Upper lobe of left lung (tissue), 6 donors: ENCODE measurements around the gene L3HYPDH. TPM values are rescaled to one million over a fixed set of nuclear protein-coding genes. Genes with fewer than 3 reads are reported as not detected.

Source experiments
- ATAC-seq, 2 donors: fragments of 200-7000 bp; cut with Tn5 transposase; one replicate each; pipeline ENCODE4 v1.9.1; 2022; ENCODE audit warnings: mild to moderate bottlenecking in 2 of 2, moderate library complexity in 2 of 2; ENCODE audit not compliant: low FRiP score in 2 of 2
- DNase-seq, 2 donors: peaks; one replicate each; pipeline ENCODE4 v3.0.0-alpha.2; 2019 to 2020
- H3K27ac ChIP-seq, 4 donors: fragments of 200-600 bp; sonication (generic); one replicate each; pipeline ENCODE4 v1.5.1; 2016 to 2019
- H3K27me3 ChIP-seq, 4 donors: fragments of 200-600 bp; sonication (generic); one replicate each; pipeline ENCODE4 v1.5.1; 2017 to 2019
- H3K36me3 ChIP-seq, 4 donors: fragments of 200-600 bp; sonication (generic); one replicate each; pipeline ENCODE4 v1.5.1; 2016 to 2019
- H3K4me1 ChIP-seq, 4 donors: fragments of 200-600 bp; sonication (generic); one replicate each; pipeline ENCODE4 v1.5.1; 2018 to 2019
- H3K4me3 ChIP-seq, 4 donors: fragments of 200-600 bp; sonication (generic); one replicate each; pipeline ENCODE4 v1.5.1; 2017 to 2019; ENCODE audit warnings: mild to moderate bottlenecking in 2 of 4, moderate library complexity in 1 of 4
- H3K9me3 ChIP-seq, 4 donors: fragments of 200-600 bp; sonication (generic); one replicate each; pipeline ENCODE4 v1.5.1; 2018 to 2019
- CTCF ChIP-seq, 6 experiments: fragments of 450-650 bp in 4 of 6; fragments of 200-600 bp in 2 of 6; sonication (generic) in 2 of 6; IDR thresholded peaks; one replicate each; pipeline ENCODE4 v1.5.1; 2016 to 2019; ENCODE audit warnings: antibody characterized with exemption in 6 of 6
- EP300 ChIP-seq, 4 donors: sonication (generic); formaldehyde crosslinking; IDR thresholded peaks; one replicate each; pipeline ENCODE4 v1.5.1; 2017; ENCODE audit warnings: antibody characterized with exemption in 4 of 4, control low read depth in 2 of 4
- POLR2A ChIP-seq, 4 donors: fragments of 450-650 bp; IDR thresholded peaks; one replicate each; pipeline ENCODE4 v1.5.1; 2016 to 2017; ENCODE audit warnings: antibody characterized with exemption in 4 of 4, mild to moderate bottlenecking in 2 of 4
- POLR2AphosphoS5 ChIP-seq, 2 donors: sonication (generic); formaldehyde crosslinking; IDR thresholded peaks; one replicate each; pipeline ENCODE4 v1.5.1; 2017; ENCODE audit warnings: antibody characterized with exemption in 2 of 2
- WGBS, 2 donors: methylation state at CpG; one replicate each; pipeline ENCODE4 v1.1.5; 2017 to 2018; 5-methylcytosine and 5-hydroxymethylcytosine counted together
- total RNA-seq, 6 donors: library from RNA; depleted of rRNA in 4 of 6; stranded (reverse); fragments of >200 nt in 4 of 6; gene quantifications; one replicate each; pipeline versions ENCODE4 v1.1.0 to v1.2.1, GENCODE V29; 2016 to 2021
- donor health status: DM: no; HTN: no; CAD: no; lungs with moderate emphysema.
- donor health status: DM: no; HTN: yes; CAD: no; lungs with severe emphysema.

Gene L3HYPDH
- total RNA-seq, 6 donors from 2014 or later, result 16.7 to 53.4 (median 38.9) TPM

- Histone ChIP-seq H3K27ac (no peak overlapping the region), H3K4me3 (no peak overlapping the region), H3K4me1 (peaks cover 10 to 20% (median 11%) of the 10 kb centered on the region in 4 donors), H3K9me3 (no peaks in the 10 kb centered on the region), H3K27me3 (no peaks in the 10 kb centered on the region), H3K36me3 (peaks cover 0 to under 1% (median 0%) of the 10 kb centered on the region in 4 donors)
- no peak for TF ChIP-seq EP300 (IDR thresholded peaks at IDR 0.05)
- no peak for TF ChIP-seq POLR2AphosphoS5 (IDR thresholded peaks at IDR 0.05)
- no peak for TF ChIP-seq POLR2A (IDR thresholded peaks at IDR 0.05)
- TF ChIP-seq CTCF (IDR thresholded peaks at IDR 0.05), result no peak
- no peak for DNase-seq
- 93 to 100% methylated on average over 1 of the region's 1 CpG for WGBS, 2 donors
- ATAC-seq, result no peak
These were observed 22.3 kb downstream of the L3HYPDH start for GRCh38 chr14:59461891-59462290.

DNA sequence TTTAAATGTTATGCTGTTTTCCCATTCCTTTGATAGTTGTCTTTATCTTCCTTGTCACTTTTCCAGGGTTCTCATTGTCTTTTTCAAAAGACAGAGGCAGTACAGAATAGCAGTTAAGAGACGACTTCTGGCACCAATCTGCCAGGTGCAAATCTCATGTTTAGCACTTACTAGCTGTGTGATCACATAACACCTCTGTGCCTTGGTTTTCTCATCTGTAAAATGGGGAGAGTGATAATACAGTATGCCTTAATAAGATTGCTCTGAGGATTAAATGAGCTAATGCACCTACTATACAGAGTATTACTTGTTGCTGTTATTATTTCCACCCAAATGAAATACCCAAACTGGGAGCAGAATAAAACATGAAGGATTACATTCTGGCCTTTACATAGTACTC, 23.8 kb downstream of the L3HYPDH start:
- H3K36me3 ChIP-seq, result peaks cover 0 to 4% (median 0%) of the 10 kb centered on the region in 4 donors
- ATAC-seq (no peak), DNase-seq (no peak)
- no peak overlapping the region for H3K27ac ChIP-seq
- no peak overlapping the region for H3K4me3 ChIP-seq
- H3K9me3 ChIP-seq, result no peaks in the 10 kb centered on the region
- peaks cover 10 to 19% (median 11%) of the 10 kb centered on the region in 4 donors for H3K4me1 ChIP-seq
- WGBS, 2 donors, result 90 to 100% methylated on average over 1 of the region's 1 CpG
- no peaks in the 10 kb centered on the region for H3K27me3 ChIP-seq
- TF ChIP-seq POLR2AphosphoS5 (IDR thresholded peaks at IDR 0.05), result no peak
- no peak for TF ChIP-seq EP300 (IDR thresholded peaks at IDR 0.05)
- no peak for TF ChIP-seq CTCF (IDR thresholded peaks at IDR 0.05)
- no peak for TF ChIP-seq POLR2A (IDR thresholded peaks at IDR 0.05)

- TF ChIP-seq EP300 (IDR thresholded peaks at IDR 0.05), result no peak
- no peak for TF ChIP-seq POLR2A (IDR thresholded peaks at IDR 0.05)
- TF ChIP-seq CTCF (IDR thresholded peaks at IDR 0.05), result no peak
- no peak for TF ChIP-seq POLR2AphosphoS5 (IDR thresholded peaks at IDR 0.05)
- Histone ChIP-seq H3K4me3 (no peak overlapping the region), H3K9me3 (no peaks in the 10 kb centered on the region), H3K36me3 (peaks cover 0 to 4% (median 0%) of the 10 kb centered on the region in 4 donors), H3K27me3 (no peaks in the 10 kb centered on the region), H3K27ac (no peak overlapping the region), H3K4me1 (peaks cover 0 to 1% (median 0%) of the 10 kb centered on the region in 4 donors)
- no peak for DNase-seq
- WGBS, 2 donors, result 90 to 96% methylated on average over 2 of the region's 2 CpGs
- no peak for ATAC-seq
These were observed 25.7 kb downstream of the L3HYPDH start for GRCh38 chr14:59458486-59458885.

DNA sequence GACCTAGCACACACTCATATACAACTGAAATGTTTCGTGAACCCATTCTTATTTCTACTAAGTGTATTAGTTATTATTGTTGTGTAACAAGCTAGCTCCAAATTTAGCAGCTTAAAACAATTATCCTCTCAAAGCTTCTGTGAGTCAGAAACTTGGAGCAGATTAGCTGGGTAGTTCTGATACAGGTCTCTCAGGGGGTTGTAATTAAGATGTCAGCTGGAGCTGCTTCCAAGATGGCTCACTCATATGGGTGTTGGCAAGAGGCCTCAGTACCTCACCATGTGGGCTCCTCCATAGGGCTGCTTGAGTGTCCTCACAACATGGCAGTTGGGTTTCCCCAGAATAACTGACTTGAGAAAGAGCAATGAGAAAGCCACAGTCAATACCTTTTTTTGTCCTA, 28.8 kb downstream of the L3HYPDH start:
- WGBS, 2 donors, result 94 to 100% methylated on average over 1 of the region's 1 CpG
- Histone ChIP-seq H3K9me3 (no peaks in the 10 kb centered on the region), H3K36me3 (peaks cover 0 to 4% (median 0%) of the 10 kb centered on the region in 4 donors), H3K4me3 (no peak overlapping the region), H3K27me3 (no peaks in the 10 kb centered on the region), H3K27ac (no peak overlapping the region), H3K4me1 (no peaks in the 10 kb centered on the region)
- DNase-seq (no peak), ATAC-seq (no peak)
- TF ChIP-seq EP300 (IDR thresholded peaks at IDR 0.05), result no peak
- no peak for TF ChIP-seq POLR2A (IDR thresholded peaks at IDR 0.05)
- no peak for TF ChIP-seq POLR2AphosphoS5 (IDR thresholded peaks at IDR 0.05)
- TF ChIP-seq CTCF (IDR thresholded peaks at IDR 0.05), result no peak

DNA sequence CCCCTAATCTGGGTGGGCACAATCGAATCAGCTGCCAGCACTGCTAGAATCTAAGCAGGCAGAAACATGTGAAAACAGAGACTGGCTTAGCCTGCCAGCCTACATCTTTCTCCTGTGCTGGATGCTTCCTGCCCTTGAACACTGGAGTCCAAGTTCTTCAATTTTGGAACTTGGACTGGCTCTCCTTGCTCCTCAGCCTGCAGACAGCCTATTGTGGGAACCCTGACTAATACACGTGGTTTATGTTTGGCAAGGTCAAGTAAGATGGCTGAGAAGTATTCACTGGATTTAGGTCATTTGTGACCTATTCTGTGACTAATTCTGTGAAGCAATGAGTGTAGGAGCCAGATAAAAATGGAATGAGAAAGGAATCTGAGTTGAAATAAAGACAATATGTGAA, 30.1 kb downstream of the L3HYPDH start:
- Histone ChIP-seq H3K9me3 (no peaks in the 10 kb centered on the region), H3K27ac (no peak overlapping the region), H3K4me1 (no peaks in the 10 kb centered on the region), H3K36me3 (peaks cover 0 to 4% (median 0%) of the 10 kb centered on the region in 4 donors), H3K27me3 (no peaks in the 10 kb centered on the region), H3K4me3 (no peak overlapping the region)
- ATAC-seq (peak in 1 of 2 donors; percentile 93), DNase-seq (no peak)
- 71 to 84% methylated on average over 2 of the region's 2 CpGs for WGBS, 2 donors
- peak in 1 of 2 donors; percentile 17 for TF ChIP-seq POLR2AphosphoS5 (IDR thresholded peaks at IDR 0.05)
- no peak for TF ChIP-seq POLR2A (IDR thresholded peaks at IDR 0.05)
